ENCODE data around the gene PHOSPHO2. TPM values are rescaled to one million over a fixed set of nuclear protein-coding genes. Genes with fewer than 3 reads are reported as not detected.

PHOSPHO2 gene
- total RNA-seq, 2 donors from 2014 or later: 3.8 to 4.2 TPM

DNA sequence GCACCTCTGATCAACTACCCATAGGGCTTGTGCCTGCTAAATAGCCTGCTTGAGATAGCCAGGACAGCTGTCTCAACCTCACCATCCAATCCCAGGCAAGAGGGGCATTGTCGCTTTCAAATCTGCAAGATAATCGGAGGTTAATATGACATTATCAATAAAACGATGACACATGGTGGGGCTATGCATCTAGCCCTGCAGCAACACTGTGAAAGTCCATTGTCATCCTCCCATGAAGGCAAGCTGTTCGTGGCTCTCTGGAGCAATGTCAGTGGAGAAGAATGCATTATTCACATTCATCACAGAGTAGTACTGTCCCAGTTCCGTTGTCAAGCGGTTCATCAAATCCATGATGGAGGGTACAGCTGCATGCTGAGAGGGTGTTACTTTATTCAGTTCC, 20.4 kb downstream of the PHOSPHO2 start:
- ATAC-seq (no peak), DNase-seq (no peak)
- Mint-ChIP-seq H3K4me3 (no peak overlapping the region), H3K36me3 (ENCODE audit: low read depth) (no peaks in the 10 kb centered on the region), H3K27me3 (no peaks in the 10 kb centered on the region), H3K4me1 (no peaks in the 10 kb centered on the region), H3K27ac (no peak overlapping the region)
- no peaks in the 10 kb centered on the region for H3K9me3 ChIP-seq (ENCODE audit: control insufficient read depth, low read length, poor library complexity, severe bottlenecking)

DNA sequence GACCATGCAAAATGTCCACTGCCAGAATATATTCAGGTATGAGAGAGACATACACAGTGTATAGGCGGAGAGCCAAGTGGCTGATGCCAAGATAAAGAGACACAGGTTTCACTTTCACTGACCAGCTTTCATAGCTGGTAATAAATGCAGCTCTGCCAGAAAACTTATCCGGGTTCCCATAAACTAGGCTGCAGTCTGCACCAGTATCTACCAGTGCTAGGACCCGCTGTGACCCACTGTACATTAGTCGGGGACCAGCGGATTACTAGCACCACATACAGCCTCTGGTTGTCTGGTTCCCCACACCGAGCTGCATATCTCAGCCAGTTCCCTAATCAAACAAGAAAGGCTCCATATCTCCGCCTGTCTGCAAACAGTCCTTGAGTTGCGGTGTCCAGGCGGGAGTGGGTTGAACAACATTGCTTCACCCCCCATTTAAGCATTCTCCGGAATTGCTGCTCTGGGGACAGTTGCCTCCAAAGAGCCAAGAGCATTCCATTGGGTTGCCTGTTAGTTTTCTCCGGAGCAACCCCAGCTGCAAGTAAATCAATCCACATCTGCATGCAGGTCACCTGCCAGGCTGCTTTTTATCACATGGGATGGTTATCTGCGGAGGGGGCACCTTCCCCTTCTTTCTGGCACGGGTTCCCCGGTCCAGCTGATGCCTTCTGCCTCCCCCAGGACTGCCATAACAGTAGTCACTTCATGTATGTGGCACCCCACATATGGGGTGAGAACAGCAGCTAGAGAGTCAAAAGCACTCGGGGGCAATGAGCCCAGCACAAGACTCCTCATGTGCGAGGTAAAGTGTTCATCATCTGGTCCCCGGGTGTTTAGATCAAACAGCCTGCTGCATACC, 21.3 kb downstream of the PHOSPHO2 start:
- Mint-ChIP-seq H3K4me1 (no peaks in the 10 kb centered on the region), H3K27me3 (no peaks in the 10 kb centered on the region), H3K4me3 (no peak overlapping the region), H3K36me3 (ENCODE audit: low read depth) (no peaks in the 10 kb centered on the region), H3K27ac (no peak overlapping the region)
- no peaks in the 10 kb centered on the region for H3K9me3 ChIP-seq (ENCODE audit: control insufficient read depth, low read length, poor library complexity, severe bottlenecking)
- no peak for DNase-seq
- ATAC-seq: no peak

DNA sequence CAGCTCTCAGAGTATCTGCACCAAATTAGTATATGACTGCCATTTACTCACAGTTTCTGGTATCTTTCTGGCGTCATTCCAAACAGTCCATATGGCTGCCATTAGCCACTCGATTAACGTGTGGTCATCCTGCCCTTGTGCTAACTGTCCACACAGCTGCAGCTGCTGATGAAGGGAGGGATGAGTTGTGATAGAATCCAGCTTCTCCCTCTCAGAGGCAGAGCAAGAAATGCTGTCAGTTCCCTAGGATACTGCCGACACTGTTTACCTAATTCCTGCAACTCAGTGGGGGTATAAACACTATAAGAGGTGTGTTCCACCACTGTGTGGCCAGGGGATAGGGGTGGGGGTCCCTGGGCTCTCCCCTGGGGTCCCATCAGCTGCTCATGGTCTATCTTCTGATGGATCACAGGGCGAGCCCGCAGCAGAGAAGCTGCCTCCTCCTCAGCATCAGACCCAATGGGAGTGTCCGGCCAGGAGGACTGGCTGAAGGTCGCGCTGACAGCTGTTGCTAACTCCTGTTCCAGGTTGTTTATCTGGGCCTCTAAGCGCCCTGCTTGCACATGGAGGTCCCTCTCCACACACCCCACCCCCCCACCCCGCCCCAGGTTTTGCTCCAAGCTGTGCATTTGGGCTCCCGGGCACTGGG, 22.1 kb downstream of the PHOSPHO2 start:
- no peaks in the 10 kb centered on the region for H3K27me3 Mint-ChIP-seq
- no peaks in the 10 kb centered on the region for H3K36me3 Mint-ChIP-seq (ENCODE audit: low read depth)
- H3K4me1 Mint-ChIP-seq: no peaks in the 10 kb centered on the region
- H3K27ac Mint-ChIP-seq: no peak overlapping the region
- ATAC-seq: no peak
- no peaks in the 10 kb centered on the region for H3K9me3 ChIP-seq (ENCODE audit: control insufficient read depth, low read length, poor library complexity, severe bottlenecking)
- DNase-seq: no peak
- H3K4me3 Mint-ChIP-seq: no peak overlapping the region

DNA sequence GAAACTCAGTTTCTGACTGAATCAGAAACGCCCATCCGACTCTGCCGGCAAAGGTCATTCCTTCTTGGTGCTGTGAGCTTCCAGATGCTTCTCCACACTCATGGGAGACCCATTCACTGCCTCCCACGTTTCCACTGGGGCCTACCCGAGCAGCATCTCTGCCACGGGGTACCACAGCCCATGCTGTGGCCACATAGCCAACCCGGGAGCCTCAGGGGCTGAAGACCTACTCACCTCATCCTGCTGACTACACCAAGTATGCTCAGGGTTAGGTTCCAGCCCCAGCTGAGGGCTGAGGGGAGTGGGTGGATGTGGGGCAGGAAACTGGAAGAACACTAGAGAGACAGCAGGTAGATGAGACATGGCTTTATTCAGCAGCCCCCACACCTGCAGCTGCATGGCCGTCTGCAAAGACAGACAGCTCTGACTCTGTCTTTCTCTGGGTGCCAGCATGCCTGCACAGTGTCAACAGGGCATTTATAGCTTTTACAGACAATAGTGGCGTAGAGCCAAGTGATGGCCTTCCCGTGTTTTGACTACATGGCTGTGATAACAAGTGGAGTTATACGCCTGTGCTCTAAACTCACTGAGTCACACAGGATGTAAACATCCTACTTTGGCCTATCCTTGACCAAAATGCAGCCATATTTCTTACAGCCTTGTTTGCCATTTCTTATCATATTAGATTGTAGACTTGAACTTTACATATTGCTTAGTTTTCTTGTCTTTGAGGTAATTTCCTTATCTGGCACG, 22.8 kb downstream of the PHOSPHO2 start:
- no peaks in the 10 kb centered on the region for H3K4me1 Mint-ChIP-seq
- no peak for DNase-seq
- H3K27me3 Mint-ChIP-seq: no peaks in the 10 kb centered on the region
- H3K27ac Mint-ChIP-seq: no peak overlapping the region
- H3K36me3 Mint-ChIP-seq (ENCODE audit: low read depth): no peaks in the 10 kb centered on the region
- H3K9me3 ChIP-seq (ENCODE audit: control insufficient read depth, low read length, poor library complexity, severe bottlenecking): no peaks in the 10 kb centered on the region
- no peak for ATAC-seq
- no peak overlapping the region for H3K4me3 Mint-ChIP-seq

DNA sequence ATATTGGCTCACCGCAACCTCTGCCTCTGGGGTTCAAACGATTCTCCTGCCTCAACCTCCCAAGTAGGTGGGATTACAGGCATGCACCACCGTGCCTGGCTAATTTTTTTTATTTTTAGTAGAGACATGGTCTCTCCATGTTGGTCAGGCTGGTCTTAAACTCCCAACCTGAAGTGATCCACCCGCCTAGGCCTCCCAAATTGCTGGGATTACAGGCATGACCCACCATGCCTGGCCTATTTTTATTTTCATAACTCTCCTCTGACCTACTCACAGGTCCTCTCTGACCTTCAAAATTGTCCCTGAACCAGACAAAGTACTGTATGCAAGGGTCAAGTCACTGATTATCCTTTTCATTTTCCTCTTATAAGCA, 23.4 kb downstream of the PHOSPHO2 start:
- no peaks in the 10 kb centered on the region for H3K9me3 ChIP-seq (ENCODE audit: control insufficient read depth, low read length, poor library complexity, severe bottlenecking)
- no peak for ATAC-seq
- Mint-ChIP-seq H3K27ac (no peak overlapping the region), H3K4me1 (no peaks in the 10 kb centered on the region), H3K27me3 (no peaks in the 10 kb centered on the region), H3K4me3 (no peak overlapping the region), H3K36me3 (ENCODE audit: low read depth) (no peaks in the 10 kb centered on the region)
- DNase-seq: no peak

DNA sequence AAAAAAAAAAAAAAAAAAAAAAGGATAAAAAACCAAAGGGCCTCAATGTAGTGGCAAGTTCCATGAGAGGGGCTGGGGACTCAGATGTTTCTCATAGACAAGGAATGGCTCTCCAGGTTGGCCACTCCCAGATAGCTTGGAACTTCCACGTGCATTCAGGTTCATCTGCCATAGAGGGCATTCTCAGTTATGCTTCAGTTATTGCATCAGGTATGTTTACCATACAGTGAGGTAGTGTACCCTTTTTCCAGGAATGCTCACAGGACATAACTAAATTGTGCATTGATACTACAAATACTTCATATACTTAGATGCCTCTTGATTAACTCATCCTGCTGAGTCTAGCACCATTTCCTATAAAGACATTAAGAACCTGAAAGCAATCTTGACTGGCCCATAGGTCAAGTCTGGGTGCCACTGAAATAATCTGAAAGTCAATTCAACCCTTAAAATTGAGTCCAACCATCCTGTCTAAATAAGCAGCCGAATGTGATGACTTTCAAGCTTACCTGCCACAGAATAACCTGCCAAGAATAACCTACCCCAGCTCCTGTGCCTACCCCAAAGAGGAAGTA, 24.7 kb downstream of the PHOSPHO2 start:
- H3K36me3 Mint-ChIP-seq (ENCODE audit: low read depth): no peaks in the 10 kb centered on the region
- no peaks in the 10 kb centered on the region for H3K9me3 ChIP-seq (ENCODE audit: control insufficient read depth, low read length, poor library complexity, severe bottlenecking)
- ATAC-seq (no peak), DNase-seq (no peak)
- peaks cover 7% of the 10 kb centered on the region for H3K27me3 Mint-ChIP-seq
- H3K4me1 Mint-ChIP-seq: no peaks in the 10 kb centered on the region
- no peak overlapping the region for H3K4me3 Mint-ChIP-seq
- no peak overlapping the region for H3K27ac Mint-ChIP-seq

DNA sequence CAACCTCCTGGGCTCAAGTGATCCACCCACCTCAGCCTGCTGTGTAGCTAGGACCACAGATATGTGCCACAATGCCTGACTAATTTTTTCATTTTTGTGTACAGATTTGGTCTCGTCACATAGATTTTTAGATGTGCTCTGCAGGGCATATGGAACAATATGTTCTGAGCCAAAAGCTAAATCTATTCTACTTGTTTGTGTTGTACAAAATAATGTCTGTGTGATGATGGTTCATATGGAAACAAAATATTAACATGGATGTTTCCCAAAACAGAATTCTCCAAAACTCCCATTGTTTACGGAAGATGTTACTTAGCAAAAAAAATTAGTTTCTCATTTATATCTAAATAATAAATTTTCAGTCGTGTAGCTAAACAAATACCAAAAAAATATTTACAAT, 26.7 kb downstream of the PHOSPHO2 start:
- ATAC-seq: no peak
- peaks cover 7% of the 10 kb centered on the region for H3K27me3 Mint-ChIP-seq
- no peaks in the 10 kb centered on the region for H3K9me3 ChIP-seq (ENCODE audit: control insufficient read depth, low read length, poor library complexity, severe bottlenecking)
- DNase-seq: no peak
- H3K27ac Mint-ChIP-seq: no peak overlapping the region
- H3K36me3 Mint-ChIP-seq (ENCODE audit: low read depth): no peaks in the 10 kb centered on the region
- H3K4me3 Mint-ChIP-seq: no peak overlapping the region
- no peaks in the 10 kb centered on the region for H3K4me1 Mint-ChIP-seq

DNA sequence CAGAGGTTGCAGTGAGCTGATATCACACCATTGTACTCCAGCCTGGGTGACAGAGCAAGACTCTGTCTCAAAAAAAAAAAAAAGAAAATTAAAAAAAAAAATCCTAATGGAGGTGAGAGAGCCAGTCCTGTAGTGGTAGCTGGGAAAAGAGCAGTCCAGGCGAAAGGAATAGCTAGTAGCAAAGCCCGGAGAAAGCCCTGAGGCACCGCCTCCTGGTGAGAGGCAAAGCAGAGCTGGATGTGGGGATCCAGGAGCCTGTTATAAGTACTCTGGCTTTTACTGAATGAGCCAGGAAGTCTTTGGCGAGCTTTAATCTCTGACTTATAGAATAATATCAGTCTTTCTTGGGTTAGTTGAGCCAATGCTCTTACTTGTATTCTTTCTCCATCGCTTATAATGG, 32.8 kb downstream of the PHOSPHO2 start:
- Mint-ChIP-seq H3K36me3 (ENCODE audit: low read depth) (no peaks in the 10 kb centered on the region), H3K4me3 (no peak overlapping the region), H3K4me1 (no peaks in the 10 kb centered on the region), H3K27ac (no peak overlapping the region), H3K27me3 (peaks cover 7% of the 10 kb centered on the region)
- DNase-seq (no peak), ATAC-seq (no peak)
- H3K9me3 ChIP-seq (ENCODE audit: control insufficient read depth, low read length, poor library complexity, severe bottlenecking): no peaks in the 10 kb centered on the region

DNA sequence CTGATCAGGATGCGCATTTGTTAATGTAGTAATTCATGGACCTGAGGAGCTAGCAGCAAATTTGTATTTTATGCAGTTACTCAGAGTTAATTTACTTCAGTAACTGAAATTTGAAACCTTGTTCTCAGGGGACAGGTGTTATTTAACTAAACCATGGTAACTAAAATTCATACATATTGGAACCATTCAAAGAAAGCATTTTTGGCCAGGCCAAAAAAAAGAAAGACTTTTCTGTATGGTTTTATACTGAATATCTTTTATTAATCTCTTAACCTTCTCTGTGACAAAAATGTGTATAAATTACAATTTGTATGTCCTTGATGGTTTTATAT, 35.0 kb downstream of the PHOSPHO2 start:
- DNase-seq: no peak
- H3K27me3 Mint-ChIP-seq: peaks cover 7% of the 10 kb centered on the region
- ATAC-seq: no peak
- H3K36me3 Mint-ChIP-seq (ENCODE audit: low read depth): peaks cover 3% of the 10 kb centered on the region
- no peaks in the 10 kb centered on the region for H3K9me3 ChIP-seq (ENCODE audit: control insufficient read depth, low read length, poor library complexity, severe bottlenecking)
- no peak overlapping the region for H3K27ac Mint-ChIP-seq
- peaks cover 10% of the 10 kb centered on the region for H3K4me1 Mint-ChIP-seq
- no peak overlapping the region for H3K4me3 Mint-ChIP-seq

DNA sequence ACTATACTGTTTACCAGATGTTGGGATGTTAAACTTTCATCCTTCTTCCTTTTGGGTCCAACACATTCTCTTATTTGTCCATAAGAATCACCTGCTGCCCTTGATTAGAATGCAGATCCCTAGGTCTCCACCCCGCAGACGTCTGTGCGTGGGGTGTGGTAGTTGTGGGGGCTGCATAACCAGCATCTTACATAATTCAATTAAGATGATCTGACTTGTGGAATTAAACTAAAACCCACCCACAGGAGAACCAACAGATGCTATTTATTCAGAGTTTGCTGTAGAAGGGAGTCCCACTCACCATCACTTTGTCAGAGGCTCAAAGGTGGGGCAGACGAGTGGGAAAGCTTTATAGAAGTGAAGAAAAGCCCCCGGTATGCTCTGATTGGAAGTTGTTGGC, 37.8 kb downstream of the PHOSPHO2 start:
- ATAC-seq: no peak
- Mint-ChIP-seq H3K27me3 (peaks cover 34% of the 10 kb centered on the region), H3K36me3 (ENCODE audit: low read depth) (peaks cover 5% of the 10 kb centered on the region), H3K27ac (no peak overlapping the region), H3K4me3 (peak overlapping the region; percentile 52), H3K4me1 (peaks cover 10% of the 10 kb centered on the region)
- DNase-seq: no peak
- H3K9me3 ChIP-seq (ENCODE audit: control insufficient read depth, low read length, poor library complexity, severe bottlenecking): no peaks in the 10 kb centered on the region

DNA sequence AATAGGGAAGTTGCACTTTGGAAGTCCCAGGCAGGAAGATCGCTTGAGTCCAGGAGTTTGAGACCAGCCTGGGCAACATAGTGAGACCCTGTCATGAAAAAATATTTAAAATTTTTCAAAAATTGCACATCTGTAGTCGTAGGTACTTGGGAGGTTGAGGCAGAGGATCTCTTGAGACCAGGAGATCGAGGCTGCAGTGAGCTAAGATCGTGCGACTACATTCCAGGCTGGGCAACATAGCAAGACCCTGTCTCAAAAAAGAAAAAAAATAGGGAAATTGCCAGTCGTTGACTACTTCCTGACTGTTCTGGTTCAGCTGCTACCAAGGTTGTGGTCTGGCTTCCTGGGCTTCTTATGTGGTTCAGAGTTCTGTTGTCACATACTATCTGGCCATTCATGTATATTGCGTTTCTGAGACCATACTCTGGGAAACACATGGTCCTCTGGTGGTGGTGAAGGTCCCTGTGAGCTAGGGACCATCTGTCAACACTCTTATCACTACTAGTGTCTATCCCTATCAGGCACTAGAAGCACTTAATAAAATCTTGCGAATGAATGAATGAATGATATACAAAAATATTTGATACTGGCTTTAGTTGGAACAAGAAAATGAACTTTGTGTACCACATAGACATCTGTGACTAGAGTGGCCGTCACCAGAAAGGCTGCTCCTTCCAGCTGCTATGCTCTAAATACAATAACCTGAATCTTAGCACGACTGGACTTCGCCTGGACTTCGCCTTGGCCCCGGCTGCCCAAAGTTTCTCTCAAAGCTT, 38.5 kb downstream of the PHOSPHO2 start:
- H3K9me3 ChIP-seq (ENCODE audit: control insufficient read depth, low read length, poor library complexity, severe bottlenecking): no peaks in the 10 kb centered on the region
- ATAC-seq: peak; percentile 42
- H3K27me3 Mint-ChIP-seq: peaks cover 37% of the 10 kb centered on the region
- peaks cover 5% of the 10 kb centered on the region for H3K36me3 Mint-ChIP-seq (ENCODE audit: low read depth)
- peaks cover 10% of the 10 kb centered on the region for H3K4me1 Mint-ChIP-seq
- peak overlapping the region; percentile 96 for H3K4me3 Mint-ChIP-seq
- DNase-seq: no peak
- peak overlapping the region; percentile 39 for H3K27ac Mint-ChIP-seq

DNA sequence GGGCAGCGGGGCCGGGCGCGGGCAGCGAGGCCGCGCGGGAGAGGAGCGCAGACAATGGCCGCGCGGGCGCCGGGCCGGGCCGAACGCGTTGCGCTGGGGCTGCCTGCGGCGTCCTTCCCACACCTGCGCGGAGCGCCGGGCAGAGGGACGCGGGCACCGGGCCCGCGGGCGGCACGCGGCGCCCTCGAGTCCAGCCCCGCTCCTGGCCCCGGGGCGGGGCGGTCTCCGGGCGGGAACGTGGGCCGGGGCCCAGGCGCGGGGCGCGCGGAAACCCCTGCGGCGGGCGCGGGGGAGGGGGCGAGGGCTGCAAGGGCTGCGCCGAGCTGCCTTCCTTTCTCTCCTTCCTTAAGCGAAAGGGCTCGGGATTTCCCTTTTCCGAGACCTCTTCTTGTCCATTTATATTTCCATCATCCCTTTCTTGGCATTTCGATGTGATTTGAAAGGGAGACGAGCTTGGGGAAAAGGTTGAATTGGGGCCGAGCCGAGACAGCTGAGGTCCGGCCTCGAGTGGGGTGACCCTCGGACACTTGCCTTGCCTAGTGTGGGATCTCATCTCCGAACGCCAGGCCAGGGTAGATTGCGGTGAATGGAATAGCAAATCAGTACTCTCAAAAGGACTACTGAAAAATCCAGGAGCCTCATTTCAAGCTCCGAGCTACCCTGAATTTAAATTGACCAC, 40.0 kb downstream of the PHOSPHO2 start:
- peak overlapping the region; percentile 96 for H3K4me3 Mint-ChIP-seq
- ATAC-seq: peak; percentile 48
- H3K9me3 ChIP-seq (ENCODE audit: control insufficient read depth, low read length, poor library complexity, severe bottlenecking): no peaks in the 10 kb centered on the region
- peaks cover 10% of the 10 kb centered on the region for H3K4me1 Mint-ChIP-seq
- peaks cover 37% of the 10 kb centered on the region for H3K27me3 Mint-ChIP-seq
- peaks cover 5% of the 10 kb centered on the region for H3K36me3 Mint-ChIP-seq (ENCODE audit: low read depth)
- DNase-seq: no peak
- peak overlapping the region; percentile 8 for H3K27ac Mint-ChIP-seq

Measured in T-helper 17 cell (primary cell).